H1 (cell line): ENCODE measurements around the gene VSIG2. TPM values are rescaled to one million over a fixed set of nuclear protein-coding genes. Genes with fewer than 3 reads are reported as not detected.

Experiments
- CTCF ChIA-PET: fragments of 300-600 bp; sonication (Branson Sonifier 250); formaldehyde crosslinking; loops from one replicate; lab custom pipeline; 2021; ENCODE audit not compliant: partially characterized antibody; lab: Charles Lee
- POLR2A ChIA-PET: fragments of 300-600 bp; sonication (Branson Sonifier 250); formaldehyde crosslinking; loops from one replicate; lab custom pipeline; 2021; ENCODE audit warnings: inconsistent platforms; ENCODE audit not compliant: partially characterized antibody; lab: Charles Lee
- DNase-seq, 2 experiments: peaks; one replicate each; pipeline versions ENCODE4 v3.0.0 to v3.0.0-alpha.2; 2010 to 2022; ENCODE audit warnings: low spot score in 2 of 2, low read depth in 1 of 2, mixed read lengths in 1 of 2
- FAIRE-seq: peaks from 2 replicates; lab custom pipeline; 2011; peaks lifted over from hg19 to GRCh38; lab: Jason Lieb, UNC
- H2AFZ ChIP-seq: 2 replicates; pipeline ENCODE4 v1.8.1; 2012; ENCODE audit warnings: low read length, inconsistent platforms
- H2AK5ac ChIP-seq: 2 replicates; pipeline ENCODE4 v1.6.1; 2013; ENCODE audit warnings: low read depth, low read length
- H2BK120ac ChIP-seq: replicated peaks from 2 replicates; pipeline ENCODE3; 2013; ENCODE audit warnings: low read depth, low read length, inconsistent platforms
- H2BK12ac ChIP-seq: 2 replicates; pipeline ENCODE4 v1.6.1; 2013; ENCODE audit warnings: low read depth, low read length
- H2BK15ac ChIP-seq: 2 replicates; pipeline ENCODE4 v1.6.1; 2013; ENCODE audit warnings: low read length
- H2BK20ac ChIP-seq: 2 replicates; pipeline ENCODE4 v1.6.1; 2013; ENCODE audit warnings: low read length
- H2BK5ac ChIP-seq: 2 replicates; pipeline ENCODE4 v1.6.1; 2013; ENCODE audit warnings: low read depth, low read length
- H3K14ac ChIP-seq: 2 replicates; pipeline ENCODE4 v1.6.1; 2013; ENCODE audit warnings: inconsistent platforms; ENCODE audit not compliant: insufficient read length
- H3K18ac ChIP-seq: 2 replicates; pipeline ENCODE4 v1.6.1; 2013; ENCODE audit warnings: low read length; ENCODE audit errors: extremely low read depth
- H3K23ac ChIP-seq: 2 replicates; pipeline ENCODE4 v1.6.1; 2013; ENCODE audit warnings: inconsistent platforms; ENCODE audit not compliant: insufficient read length
- H3K23me2 ChIP-seq: 2 replicates; pipeline ENCODE4 v1.6.1; 2013; ENCODE audit warnings: low read depth, low read length
- H3K27ac ChIP-seq: 2 replicates; pipeline ENCODE4 v1.6.1; 2011; ENCODE audit warnings: low read depth, low read length, inconsistent platforms
- H3K27me3 ChIP-seq, 4 experiments: replicated peaks in 1 of 4; 1 replicate in 1 of 4; 2 replicates in 3 of 4; pipeline versions ENCODE4 v1.6.1 to v1.8.1; 2011 to 2013; ENCODE audit warnings: low read length in 3 of 4, mild to moderate bottlenecking in 3 of 4, inconsistent platforms in 2 of 4, mixed read lengths in 2 of 4, moderate library complexity in 1 of 4; ENCODE audit not compliant: control insufficient read depth in 3 of 4, insufficient read depth in 3 of 4; ENCODE audit errors: extremely low read depth in 1 of 4
- H3K36me3 ChIP-seq, 4 experiments: 2 replicates each; pipeline versions ENCODE4 v1.6.1 to v1.8.1; 2011 to 2013; ENCODE audit warnings: mild to moderate bottlenecking in 4 of 4, low read length in 3 of 4, moderate library complexity in 2 of 4, control low read depth in 1 of 4, inconsistent platforms in 1 of 4; ENCODE audit not compliant: insufficient read depth in 4 of 4, control insufficient read depth in 2 of 4
- H3K4ac ChIP-seq: replicated peaks from 2 replicates; pipeline ENCODE3; 2013; ENCODE audit warnings: low read length, low read depth, mixed read lengths, inconsistent platforms; ENCODE audit not compliant: insufficient read length
- H3K4me1 ChIP-seq, 4 experiments: replicated peaks in 1 of 4; 1 replicate in 1 of 4; 2 replicates in 3 of 4; pipeline versions ENCODE4 v1.6.1 to v1.8.1; 2011 to 2013; ENCODE audit warnings: low read length in 3 of 4, inconsistent platforms in 2 of 4, mixed read lengths in 1 of 4; ENCODE audit not compliant: insufficient read depth in 4 of 4, control insufficient read depth in 3 of 4
- H3K4me2 ChIP-seq, 2 experiments: 2 replicates each; pipeline versions ENCODE4 v1.6.1 to v1.8.1; 2011 to 2013; ENCODE audit warnings: low read depth in 2 of 2, low read length in 2 of 2, control low read depth in 1 of 2, inconsistent platforms in 1 of 2, mild to moderate bottlenecking in 1 of 2; ENCODE audit not compliant: insufficient read depth in 1 of 2
- H3K4me3 ChIP-seq, 4 experiments: fragments of 200-600, 300-600 bp in 1 of 4; sonication (generic), shearing (Covaris generic), sonication (Bioruptor Twin) in 1 of 4; 2 replicates each; pipeline versions ENCODE4 v1.5.1 to v1.8.1; 2011 to 2016; ENCODE audit warnings: low read length in 4 of 4, low read depth in 3 of 4, control low read depth in 2 of 4, inconsistent platforms in 2 of 4, mild to moderate bottlenecking in 2 of 4, mixed read lengths in 1 of 4, moderate library complexity in 1 of 4; ENCODE audit not compliant: insufficient read depth in 2 of 4; ENCODE audit errors: extremely low read depth in 1 of 4
- H3K56ac ChIP-seq: replicated peaks from 2 replicates; pipeline ENCODE3; 2013; ENCODE audit warnings: low read depth, mild to moderate bottlenecking, mixed read lengths, low read length, inconsistent platforms; ENCODE audit not compliant: insufficient read length
- H3K79me1 ChIP-seq: 2 replicates; pipeline ENCODE4 v1.6.1; 2013; ENCODE audit warnings: low read depth, low read length, control low read depth
- H3K79me2 ChIP-seq, 2 experiments: 2 replicates each; pipeline versions ENCODE4 v1.6.1 to v1.8.1; 2012 to 2013; ENCODE audit warnings: low read length in 2 of 2, mild to moderate bottlenecking in 2 of 2, inconsistent platforms in 1 of 2; ENCODE audit not compliant: insufficient read depth in 2 of 2, control insufficient read depth in 1 of 2
- H3K9ac ChIP-seq, 4 experiments: replicated peaks in 1 of 4; 1 replicate in 1 of 4; 2 replicates in 3 of 4; pipeline versions ENCODE4 v1.6.1 to v1.8.1; 2011 to 2013; ENCODE audit warnings: low read depth in 3 of 4, low read length in 3 of 4, control low read depth in 2 of 4, mild to moderate bottlenecking in 2 of 4, moderate library complexity in 2 of 4, inconsistent platforms in 1 of 4; ENCODE audit errors: extremely low read depth in 1 of 4
- H3K9me3 ChIP-seq, 2 experiments: 2 replicates each; pipeline versions ENCODE4 v1.6.1 to v1.8.1; 2012 to 2013; ENCODE audit warnings: mild to moderate bottlenecking in 2 of 2, moderate library complexity in 2 of 2, control low read depth in 1 of 2, inconsistent platforms in 1 of 2, low read depth in 1 of 2, low read length in 1 of 2, mixed read lengths in 1 of 2; ENCODE audit not compliant: insufficient read depth in 2 of 2
- H4K20me1 ChIP-seq, 2 experiments: replicated peaks in 1 of 2; 2 replicates each; pipeline versions ENCODE3 to v1.8.1; 2011 to 2013; ENCODE audit warnings: inconsistent platforms in 2 of 2, low read length in 2 of 2, mild to moderate bottlenecking in 1 of 2; ENCODE audit not compliant: insufficient read depth in 2 of 2, control insufficient read depth in 1 of 2
- H4K5ac ChIP-seq: 2 replicates; pipeline ENCODE4 v1.6.1; 2013; ENCODE audit warnings: low read length, low read depth, mixed read lengths, inconsistent platforms; ENCODE audit not compliant: insufficient read length
- H4K8ac ChIP-seq: 2 replicates; pipeline ENCODE4 v1.8.0; 2013; ENCODE audit warnings: mild to moderate bottlenecking, moderate library complexity, low read length, inconsistent platforms; ENCODE audit not compliant: insufficient read depth; ENCODE audit errors: extremely low read depth
- H4K91ac ChIP-seq: replicated peaks from 2 replicates; pipeline ENCODE3; 2013; ENCODE audit warnings: low read length, mixed read lengths, inconsistent platforms; ENCODE audit not compliant: insufficient read length
- CEBPB ChIP-seq: IDR thresholded peaks from 2 replicates; pipeline ENCODE4 v1.6.1; 2012; ENCODE audit warnings: low read depth, low read length
- CTBP2 ChIP-seq: IDR thresholded peaks from 2 replicates; pipeline ENCODE4 v1.7.0; 2011; ENCODE audit warnings: borderline replicate concordance, mild to moderate bottlenecking, moderate library complexity, mixed read lengths, low read length; ENCODE audit not compliant: insufficient read depth, insufficient read length
- EGR1 ChIP-seq: IDR thresholded peaks from 2 replicates; pipeline ENCODE4 v1.6.1; 2011; ENCODE audit warnings: low read depth, low read length, borderline replicate concordance
- JUND ChIP-seq: IDR thresholded peaks from 2 replicates; pipeline ENCODE4 v1.6.1; 2011; ENCODE audit warnings: mild to moderate bottlenecking, improper control_type of control experiment, low read length
- PHF8 ChIP-seq: fragments of 200-600 bp; sonication (generic); conservative IDR thresholded peaks from 2 replicates; pipeline ENCODE4 v1.7.1; 2012; ENCODE audit warnings: low read depth, mild to moderate bottlenecking, inconsistent platforms, low read length, moderate library complexity
- SP2 ChIP-seq: IDR thresholded peaks from 2 replicates; pipeline ENCODE4 v1.6.1; 2012; ENCODE audit warnings: mild to moderate bottlenecking, low read length, inconsistent platforms
- WGBS, 2 experiments: shearing (Covaris generic) in 1 of 2; methylation state at CpG; one replicate each; pipeline versions ENCODE4 v1.1.6 to v1.1.7; 2013 to 2015; ENCODE audit warnings: low lambda C conversion rate in 2 of 2, mixed read lengths in 2 of 2, inconsistent platforms in 1 of 2, low coverage in 1 of 2, missing lambda C conversion rate in 1 of 2; ENCODE audit not compliant: insufficient replicate concordance in 2 of 2, insufficient coverage in 1 of 2, insufficient read length in 1 of 2; ENCODE audit errors: extremely low coverage in 1 of 2, missing lambda C conversion rate in 1 of 2; 5-methylcytosine and 5-hydroxymethylcytosine counted together
- polyA plus RNA-seq, 7 experiments: library from polyadenylated mRNA; depleted of rRNA in 3 of 7; stranded (reverse) in 5 of 7; unstranded in 2 of 7; fragments of >200 nt in 5 of 7; fragments of 200-250 nt in 2 of 7; gene quantifications; 1 replicate in 5 of 7; 2 replicates in 1 of 7; 4 replicates in 1 of 7; pipeline versions ENCODE4 v1.2.1 to v1.2.3, GENCODE V29; 2011 to 2013; ENCODE audit warnings: missing spikeins in 2 of 7, mixed read lengths in 2 of 7
- total RNA-seq: library from RNA; stranded (reverse); fragmentation: NEBNext Ultra II Directional; extraction: Animal tissue kit (Norgen Biotek cat#: 25700); gene quantifications from 2 replicates; pipeline ENCODE4 v1.2.1, GENCODE V29; 2021

VSIG2 gene
- total and polyA plus RNA-seq, 2 of the 8 experiments (the other 6 are each of a cell fraction or from before 2014, with no cell fraction given): 0.18 TPM; not detected in 1

- ChIA-PET POLR2A (no interaction called here), CTCF (interaction anchor here (0.6 to 21.1 kb wide), 2 partner anchors 24 to 1183 kb away, joined by 4 to 382 read pairs; partner anchors contain the start of genes ESAM and VSIG2)
- FAIRE-seq: no peak
- no peak overlapping the region for H2BK15ac ChIP-seq
- H4K8ac ChIP-seq: no peak overlapping the region
- no peak overlapping the region for H3K4ac ChIP-seq
- H3K4me2 ChIP-seq: no peak overlapping the region
- no peaks in the 10 kb centered on the region; the same call in 1 of the 2 replicates for H3K23me2 ChIP-seq
- WGBS, 2 experiments: 86% methylated on average over 4 of the region's 4 CpGs; no CpG with 5 or more reads in 1 of the 2 experiments
- no peak overlapping the region for H3K18ac ChIP-seq
- H3K79me1 ChIP-seq: no peaks in the 10 kb centered on the region
- no peaks in the 10 kb centered on the region for H3K4me1 ChIP-seq
- H3K4me3 ChIP-seq: no peak overlapping the region
- no peak overlapping the region for H2AFZ ChIP-seq
- H3K23ac ChIP-seq: no peak overlapping the region
- H2AK5ac ChIP-seq: no peak overlapping the region
- H4K20me1 ChIP-seq: no peaks in the 10 kb centered on the region
- H2BK120ac ChIP-seq: no peak overlapping the region
- no peak overlapping the region for H4K91ac ChIP-seq
- no peak overlapping the region for H3K27ac ChIP-seq
- H2BK12ac ChIP-seq: no peak overlapping the region
- H3K36me3 ChIP-seq: no peaks in the 10 kb centered on the region
- no peaks in the 10 kb centered on the region for H3K9me3 ChIP-seq
- no peaks in the 10 kb centered on the region for H3K79me2 ChIP-seq
- no peak overlapping the region for H4K5ac ChIP-seq
- no peak overlapping the region for H3K14ac ChIP-seq
- no peak overlapping the region for H3K9ac ChIP-seq
- no peak overlapping the region for H2BK5ac ChIP-seq
- H2BK20ac ChIP-seq: no peak overlapping the region
- no peak overlapping the region for H3K56ac ChIP-seq
- H3K27me3 ChIP-seq: peaks cover 3 to 23% (median 12%) of the 10 kb centered on the region in 4 experiments; a peak in 6 of 7 replicates
- DNase-seq: no peak
- TF ChIP-seq JUND (no peak), CTBP2 (no peak), EGR1 (no peak), CEBPB (no peak), PHF8 (no peak), SP2 (no peak)
These were observed 19.8 kb downstream of the VSIG2 start for GRCh38 chr11:124732230-124732629.
